Ecto neural progenitor cell (in vitro differentiated cells): ENCODE measurements around the gene PAX6.

Experiments
- DNase-seq: peaks from one replicate; pipeline ENCODE4 v3.0.0-alpha.2; 2018; ENCODE audit warnings: low spot score

The PAX6 gene

DNA sequence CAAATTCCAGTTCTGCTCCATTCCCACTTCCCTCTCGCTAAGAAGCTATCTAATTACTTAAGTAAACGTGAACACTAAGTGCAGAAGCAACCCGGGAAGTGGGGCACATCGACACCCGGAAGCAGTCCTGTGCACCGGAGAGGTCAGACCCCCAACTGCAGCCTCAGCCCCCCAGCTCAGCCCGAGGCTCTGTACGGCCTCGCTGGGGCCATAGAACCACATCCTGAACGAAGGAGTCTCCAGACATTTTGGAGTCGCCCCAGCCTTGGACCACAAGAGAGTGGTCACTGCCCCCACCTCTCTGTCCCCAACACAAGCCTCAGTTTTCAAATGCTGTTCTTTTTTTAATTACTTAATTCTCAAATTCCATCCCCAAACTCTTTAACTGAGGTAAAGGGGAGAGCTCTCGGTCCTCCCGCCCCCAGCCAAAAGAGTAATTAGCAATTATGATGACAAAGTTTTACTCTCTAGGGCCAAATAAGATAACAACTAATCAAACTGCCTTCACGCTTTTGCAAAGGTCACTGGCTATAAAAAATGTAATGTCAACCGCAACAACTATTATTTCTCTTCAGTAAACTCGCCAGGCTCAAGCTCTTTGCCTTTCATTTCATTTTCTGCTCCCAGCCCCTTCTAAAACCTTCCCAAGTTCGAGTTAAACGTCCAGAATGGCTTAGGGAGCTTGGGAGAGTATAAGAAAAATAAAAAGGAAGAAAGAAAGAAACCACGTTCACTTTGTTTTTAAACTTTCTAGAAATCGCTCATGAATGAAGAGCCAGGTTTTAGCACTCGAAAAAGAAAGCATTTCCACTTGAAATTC lies 2.2 kb downstream of the PAX6 start:
- peak; percentile 45 for DNase-seq

DNA sequence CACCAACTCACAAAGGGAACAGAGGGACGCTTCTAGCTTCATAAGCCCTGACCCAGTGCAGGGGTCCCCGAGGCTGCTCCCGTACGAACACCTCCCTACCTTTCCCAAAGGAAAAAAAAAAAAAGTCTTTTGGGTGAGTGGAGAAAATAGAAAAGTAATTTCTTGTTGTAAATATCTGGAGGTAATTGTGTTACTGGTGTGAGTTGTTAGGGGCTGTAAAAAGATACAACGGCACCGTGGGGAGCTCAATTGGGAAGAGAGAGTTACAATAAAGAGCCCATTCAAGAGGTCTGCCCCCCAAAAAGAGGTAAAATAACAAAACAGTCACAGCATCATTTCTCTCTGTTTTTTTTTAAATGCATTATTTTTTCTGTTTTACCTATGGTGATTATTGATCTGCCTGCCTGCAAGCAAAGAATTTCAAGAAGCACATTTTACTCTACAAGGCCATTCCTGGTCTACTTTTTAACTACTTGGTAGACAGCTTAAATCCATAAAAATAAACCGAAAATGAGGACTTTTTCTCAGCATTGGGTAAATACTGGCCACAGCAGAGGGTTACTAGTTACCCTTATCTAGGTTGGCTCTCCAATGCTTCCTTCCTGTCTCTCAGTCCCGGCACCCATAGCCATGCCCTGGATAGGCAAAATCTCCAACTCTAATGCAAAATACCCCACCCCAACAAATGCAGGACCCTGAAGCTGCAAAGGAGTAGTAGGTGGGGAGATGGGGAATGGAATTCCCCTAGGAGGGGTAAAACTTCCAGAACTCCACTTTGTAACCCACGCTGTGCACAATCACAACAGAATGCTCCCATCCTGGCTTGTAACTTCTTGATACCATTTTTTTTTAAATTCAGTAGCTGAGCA lies 3.1 kb downstream of the PAX6 start:
- DNase-seq: no peak

DNA sequence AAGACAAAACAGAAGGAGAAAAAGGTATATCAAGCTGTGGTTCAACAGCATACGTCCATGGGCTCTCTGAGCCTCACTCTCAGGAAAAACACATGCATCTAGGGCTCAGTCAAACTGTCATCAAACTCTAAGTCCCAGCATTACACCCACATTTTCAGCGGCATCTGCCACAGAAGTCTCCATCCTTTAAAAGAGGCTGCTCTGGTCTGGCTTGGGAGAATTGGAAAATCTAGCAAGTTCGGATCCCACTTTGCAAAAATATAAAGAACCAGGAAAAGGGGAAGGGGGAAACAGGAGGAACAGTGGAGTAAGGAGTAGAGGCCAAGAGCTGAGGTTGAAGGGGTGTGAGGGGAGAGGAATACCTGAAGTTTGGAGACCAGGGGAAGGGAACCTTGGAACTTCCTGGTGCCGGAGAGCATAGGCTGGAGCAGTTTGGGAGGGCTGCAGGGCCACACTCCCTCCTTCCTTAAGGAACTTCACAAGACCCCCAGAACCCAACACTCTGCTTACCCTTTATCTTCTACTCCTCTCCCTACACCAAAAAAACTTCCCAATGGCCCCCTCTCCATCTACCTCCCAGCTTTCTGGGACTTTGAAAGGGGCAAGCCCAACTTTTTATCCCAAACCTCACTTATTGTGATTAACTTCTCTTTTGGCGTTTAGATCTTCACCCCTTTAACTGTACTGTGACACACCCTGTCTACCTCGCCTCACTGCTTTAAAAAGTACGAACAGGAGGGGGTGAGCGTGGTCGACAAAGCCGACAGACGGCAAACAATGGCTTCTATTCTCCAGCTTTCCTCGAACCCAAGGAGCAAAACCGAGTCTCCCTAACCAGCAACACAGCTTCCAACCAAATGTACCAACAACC lies 4.0 kb downstream of the PAX6 start:
- DNase-seq: peak; percentile 49

DNA sequence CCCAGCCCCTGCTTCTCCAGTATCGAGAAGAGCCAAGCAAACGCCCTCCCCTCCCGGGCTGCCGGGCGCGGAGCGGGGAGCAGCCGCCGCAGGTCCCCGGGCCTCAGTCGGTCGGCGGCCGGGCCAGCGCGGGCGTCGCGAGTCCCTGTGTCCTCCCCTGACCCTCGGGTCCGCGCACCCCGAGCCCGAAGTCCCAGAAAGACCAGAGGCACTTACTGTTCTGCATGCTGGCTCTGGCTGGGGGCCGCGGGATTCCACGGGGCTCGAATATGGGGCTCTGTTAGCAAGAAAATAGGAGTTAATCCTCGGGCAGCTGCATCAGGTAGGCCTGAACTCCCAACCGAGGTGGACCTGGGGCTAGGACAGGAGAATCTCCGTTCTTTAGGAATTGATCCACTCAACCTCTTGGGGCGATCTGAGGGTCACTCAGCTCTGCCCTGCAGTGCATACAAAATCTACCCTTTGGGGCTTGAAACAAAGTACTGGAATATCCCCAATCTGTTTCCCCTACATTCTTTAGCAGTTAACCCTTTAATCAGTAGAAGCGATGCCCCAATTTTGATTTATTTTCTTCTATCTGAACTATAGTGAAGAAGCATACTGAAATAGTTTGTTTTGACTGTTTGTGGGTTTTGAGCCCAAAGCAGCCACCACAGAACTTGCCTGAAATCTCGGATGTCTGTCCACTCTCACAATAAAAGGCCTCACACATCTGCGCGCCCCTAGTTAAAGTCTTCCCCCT lies 4.8 kb downstream of the PAX6 start:
- no peak for DNase-seq

DNA sequence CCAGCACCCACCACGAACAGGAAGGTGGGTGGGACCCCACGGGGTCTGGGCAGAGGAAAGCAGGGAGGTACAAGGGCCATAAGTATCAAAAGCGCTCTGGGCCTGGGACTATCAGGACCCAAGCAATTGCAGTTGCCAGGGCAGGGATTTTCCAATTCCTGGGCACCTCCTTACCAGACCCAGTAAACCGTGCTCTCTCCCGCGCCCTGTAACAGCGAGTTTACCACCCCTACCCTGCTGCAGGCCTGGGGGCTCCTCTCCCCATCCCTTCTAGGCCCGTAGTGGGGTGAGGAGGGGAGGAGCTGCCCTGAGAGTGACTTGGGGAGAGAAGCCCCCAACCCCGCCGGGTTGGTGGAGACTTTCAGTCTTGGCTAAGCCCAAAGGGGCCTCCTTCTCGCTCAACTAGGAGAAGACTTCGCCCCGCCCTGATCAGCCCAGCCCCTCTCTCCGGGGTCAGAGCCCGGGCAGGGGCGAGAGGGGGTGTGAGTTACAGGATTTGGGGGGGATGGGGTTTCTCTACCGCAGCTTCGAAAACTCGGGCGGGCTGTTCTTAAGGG lies 5.4 kb downstream of the PAX6 start:
- DNase-seq: peak; percentile 78

DNA sequence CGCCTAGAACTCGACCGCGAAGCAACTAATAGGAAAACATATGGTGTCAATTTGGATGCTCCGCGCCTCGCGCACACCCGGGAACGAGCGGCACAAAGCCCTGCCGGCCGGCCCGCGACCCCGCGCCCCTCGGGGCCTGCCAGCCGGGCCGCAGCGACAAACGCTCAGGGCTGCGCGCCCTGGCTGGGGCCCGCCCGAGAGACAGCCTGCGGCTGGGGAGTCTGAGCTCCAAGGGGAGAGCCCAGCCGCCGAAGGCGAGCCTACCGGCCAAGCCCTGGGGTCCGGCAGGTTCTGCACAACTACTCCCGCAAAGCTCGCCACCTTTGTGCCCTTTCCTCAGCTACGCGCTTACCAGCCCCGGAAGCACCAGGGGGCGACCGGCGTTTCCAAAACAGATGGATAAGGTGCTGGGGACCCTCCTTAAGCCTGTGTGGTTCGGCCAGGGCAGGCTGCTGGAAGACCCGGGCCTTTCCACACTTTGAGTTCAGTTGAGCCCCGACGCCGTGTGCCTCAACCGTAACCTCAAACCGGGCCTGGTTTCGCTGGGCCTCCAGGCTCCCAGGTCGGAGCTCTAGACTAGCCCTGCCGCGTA lies 6.0 kb downstream of the PAX6 start:
- DNase-seq: peak; percentile 63

- peak; percentile 66 for DNase-seq
Observed at GRCh38 chr11:31804312-31805036, 6.6 kb downstream of the PAX6 start.

- no peak for DNase-seq
Observed at GRCh38 chr11:31803813-31804311, 7.3 kb downstream of the PAX6 start.

DNA sequence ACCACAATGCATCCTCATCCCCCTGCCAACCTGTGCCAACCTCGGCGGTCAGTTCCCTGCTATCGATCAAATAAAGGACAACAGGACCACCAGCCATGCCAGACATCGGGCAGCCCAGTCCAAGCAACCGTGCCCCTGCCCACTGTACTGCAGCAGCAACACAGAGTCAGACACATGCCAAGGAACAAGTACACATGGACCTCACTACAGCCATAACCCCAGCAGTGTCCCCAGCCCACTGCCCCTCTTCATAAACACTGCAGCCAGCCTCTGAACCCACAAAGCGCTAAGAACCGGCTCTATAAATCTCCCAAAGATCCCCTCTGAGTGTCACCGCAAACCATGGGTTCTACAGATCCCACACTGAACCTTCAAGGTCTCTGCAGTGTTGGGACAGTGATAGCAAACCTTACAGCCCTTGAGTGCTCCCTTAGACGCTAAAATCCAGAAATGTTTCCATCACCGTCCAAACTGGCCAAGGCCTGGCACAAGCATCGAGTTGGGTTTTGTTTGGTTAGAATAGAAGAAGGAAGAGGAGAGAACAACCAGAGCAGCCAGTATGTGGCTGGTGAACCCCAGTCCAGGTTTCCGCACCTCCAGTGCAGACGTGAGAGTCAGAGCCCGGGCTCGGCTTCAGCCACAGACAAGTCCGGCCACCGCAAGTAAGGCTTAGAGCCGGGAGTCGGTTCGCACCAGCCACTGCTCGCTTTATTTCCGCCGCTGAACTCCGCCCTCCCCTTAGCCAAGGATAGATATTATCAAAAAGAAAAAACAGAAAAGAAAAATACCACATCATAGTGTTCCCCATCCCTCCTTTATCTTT lies 7.9 kb downstream of the PAX6 start:
- DNase-seq: peak; percentile 61

DNA sequence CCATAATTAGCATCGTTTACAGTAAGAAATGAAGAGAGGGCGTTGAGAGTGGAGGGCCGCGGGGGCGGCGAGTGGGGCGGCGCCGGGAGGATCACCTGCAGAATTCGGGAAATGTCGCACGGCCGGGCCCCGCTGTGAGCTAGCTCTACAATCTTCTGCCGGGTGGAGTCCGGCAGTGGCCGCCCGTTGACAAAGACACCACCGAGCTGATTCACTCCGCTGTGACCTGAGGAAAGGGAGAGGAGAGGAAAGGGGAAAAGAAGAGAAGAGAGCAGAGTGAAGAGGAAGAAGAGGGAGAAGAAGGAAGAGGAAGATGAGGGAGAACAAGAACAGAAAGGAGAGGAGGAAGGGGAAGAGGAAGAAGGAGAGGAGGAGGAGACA lies 8.5 kb downstream of the PAX6 start:
- peak; percentile 60 for DNase-seq

GRCh38 chr11:31802000-31802551 lies 9.0 kb downstream of the PAX6 start:
- DNase-seq: no peak

GRCh38 chr11:31801298-31801702 lies 9.8 kb downstream of the PAX6 start:
- DNase-seq: no peak

GRCh38 chr11:31800398-31801265 lies 10.5 kb downstream of the PAX6 start:
- DNase-seq: peak; percentile 46

DNA sequence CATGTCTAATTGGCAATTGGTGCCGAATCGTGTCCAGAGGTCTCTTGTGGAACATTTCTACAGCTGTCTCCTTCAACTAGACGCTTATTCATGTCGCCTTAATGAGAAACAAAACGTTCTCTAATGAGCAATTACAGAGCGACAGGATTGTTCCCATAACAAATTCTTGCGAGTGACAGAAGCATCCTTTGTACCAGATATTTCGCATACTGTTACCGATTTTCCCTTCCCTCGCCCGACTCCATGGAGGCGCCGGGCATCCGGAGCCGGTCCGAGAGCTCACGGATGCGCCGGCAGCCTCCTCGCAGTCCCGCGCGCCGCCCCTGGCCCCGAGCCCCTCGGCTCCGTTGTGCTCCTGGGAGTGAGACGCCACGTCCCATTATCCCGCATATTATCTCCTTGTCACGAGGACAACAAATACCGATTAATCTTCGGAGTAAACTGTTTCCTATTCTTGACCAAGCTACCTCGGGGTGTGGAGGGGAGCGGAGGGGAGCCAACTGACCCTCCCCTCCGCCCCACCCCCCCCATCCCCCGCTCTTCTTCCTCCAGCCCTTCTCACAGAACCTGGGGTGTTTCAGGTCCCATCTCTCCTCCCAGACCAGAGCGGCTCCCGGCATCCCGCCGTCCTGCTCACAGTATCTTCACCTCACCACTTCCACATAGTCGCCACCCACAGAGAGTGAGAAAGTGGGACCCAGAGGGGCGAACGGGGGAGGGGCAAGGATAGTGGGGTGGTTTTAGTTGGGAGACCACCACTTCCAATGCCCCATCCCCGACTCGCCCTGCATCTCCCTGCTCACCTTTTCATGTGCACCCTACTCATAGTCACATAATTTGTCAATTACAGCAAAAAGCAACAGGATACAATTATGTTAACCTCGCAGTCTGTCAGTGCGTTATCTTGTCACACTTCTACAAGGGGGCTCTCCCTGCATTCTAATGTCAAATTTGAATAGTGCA lies 11.4 kb downstream of the PAX6 start:
- peak; percentile 57 for DNase-seq

GRCh38 chr11:31798554-31799434 lies 12.3 kb downstream of the PAX6 start:
- peak; percentile 91 for DNase-seq
